Measurements from ENCODE around the gene ZNRF3.

The ZNRF3 gene

DNA sequence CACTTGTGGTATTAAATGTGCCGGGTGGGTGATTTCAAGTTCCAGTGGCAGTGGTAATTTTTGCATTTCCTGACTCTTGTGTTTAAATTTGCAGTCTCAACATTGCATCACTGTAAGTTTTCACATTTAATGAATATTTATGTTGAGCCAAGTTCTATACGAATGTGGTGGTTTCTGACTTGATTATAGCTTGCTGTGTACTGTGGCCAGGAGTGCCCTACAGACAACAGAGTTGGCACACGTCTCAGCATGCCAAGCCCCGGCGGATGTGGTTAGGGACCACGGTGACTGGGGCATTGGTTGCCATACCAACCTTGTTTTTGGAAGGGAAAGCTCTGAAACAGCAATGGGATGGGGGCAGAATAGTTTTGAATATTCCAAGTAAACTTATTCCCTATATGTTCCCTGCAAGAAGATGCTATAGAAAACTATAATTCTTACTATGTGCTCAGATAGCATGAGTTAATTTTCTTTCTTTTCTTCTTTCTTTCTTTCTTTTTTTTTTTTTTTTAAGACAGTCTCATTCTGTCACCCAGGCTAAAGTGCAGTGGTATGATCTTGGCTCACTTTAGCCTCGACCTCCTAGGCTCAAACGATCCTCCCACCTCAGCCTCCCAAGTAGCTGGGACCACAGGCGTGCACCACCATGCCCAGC is 16.0 kb downstream of the ZNRF3 start:
- Histone ChIP-seq H4K20me1 (ENCODE audit: insufficient read depth, low read length) (peaks cover 52% of the 10 kb centered on the region), H3K27ac (ENCODE audit: low read length) (no peak overlapping the region), H3K4me3 (ENCODE audit: low read length) (no peak overlapping the region), H3K36me3 (replicated peaks; ENCODE audit: low read depth, low read length) (no peaks in the 10 kb centered on the region), H3K9me3 (ENCODE audit: insufficient read depth, low read length) (no peaks in the 10 kb centered on the region), H3K4me1 (ENCODE audit: low read length) (peaks cover 8% of the 10 kb centered on the region), H3K79me2 (ENCODE audit: low read length) (peaks cover 91% of the 10 kb centered on the region), H3K27me3 (ENCODE audit: low read depth, low read length) (no peaks in the 10 kb centered on the region), H2AFZ (ENCODE audit: low read depth, low read length) (no peak overlapping the region), H3K4me2 (ENCODE audit: low read length) (peak overlapping the region; percentile 38), H3K9ac (ENCODE audit: low read length) (no peak overlapping the region)
- TF ChIP-seq EZH2phosphoT487 (IDR thresholded peaks at IDR 0.05; ENCODE audit: low read depth), result no peak
- TF ChIP-seq, protein P1, sequence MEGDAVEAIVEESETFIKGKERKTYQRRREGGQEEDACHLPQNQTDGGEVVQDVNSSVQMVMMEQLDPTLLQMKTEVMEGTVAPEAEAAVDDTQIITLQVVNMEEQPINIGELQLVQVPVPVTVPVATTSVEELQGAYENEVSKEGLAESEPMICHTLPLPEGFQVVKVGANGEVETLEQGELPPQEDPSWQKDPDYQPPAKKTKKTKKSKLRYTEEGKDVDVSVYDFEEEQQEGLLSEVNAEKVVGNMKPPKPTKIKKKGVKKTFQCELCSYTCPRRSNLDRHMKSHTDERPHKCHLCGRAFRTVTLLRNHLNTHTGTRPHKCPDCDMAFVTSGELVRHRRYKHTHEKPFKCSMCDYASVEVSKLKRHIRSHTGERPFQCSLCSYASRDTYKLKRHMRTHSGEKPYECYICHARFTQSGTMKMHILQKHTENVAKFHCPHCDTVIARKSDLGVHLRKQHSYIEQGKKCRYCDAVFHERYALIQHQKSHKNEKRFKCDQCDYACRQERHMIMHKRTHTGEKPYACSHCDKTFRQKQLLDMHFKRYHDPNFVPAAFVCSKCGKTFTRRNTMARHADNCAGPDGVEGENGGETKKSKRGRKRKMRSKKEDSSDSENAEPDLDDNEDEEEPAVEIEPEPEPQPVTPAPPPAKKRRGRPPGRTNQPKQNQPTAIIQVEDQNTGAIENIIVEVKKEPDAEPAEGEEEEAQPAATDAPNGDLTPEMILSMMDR (IDR thresholded peaks at IDR 0.05; ENCODE audit: low read depth, low read length), result no peak

DNA sequence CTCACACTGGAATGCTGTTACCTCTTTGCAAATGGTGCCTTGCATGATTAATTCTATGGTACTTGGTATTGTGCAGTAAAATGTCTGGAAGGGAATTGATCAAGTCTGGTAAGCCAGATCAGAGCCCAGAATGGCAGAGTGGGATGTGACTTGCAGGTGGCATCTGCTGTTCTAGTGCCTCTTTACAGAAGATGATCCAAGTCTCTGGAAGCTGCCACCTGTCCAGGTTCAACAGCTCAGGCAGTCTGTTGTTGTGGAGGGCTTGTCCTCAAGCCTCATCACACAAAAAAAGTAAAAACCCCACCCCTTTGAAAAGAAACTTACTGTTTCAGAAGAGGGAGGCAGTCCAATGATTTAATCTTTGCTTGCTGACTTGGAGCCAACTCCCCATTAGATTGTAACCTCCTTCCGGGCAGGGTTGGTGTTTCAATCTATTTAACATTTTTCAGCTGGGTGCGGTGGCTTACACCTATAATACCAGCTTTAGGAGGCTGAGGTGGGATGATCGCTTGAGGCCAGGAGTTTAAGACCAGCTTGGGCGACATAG is 17.1 kb downstream of the ZNRF3 start:
- Histone ChIP-seq H3K36me3 (replicated peaks; ENCODE audit: low read depth, low read length) (no peaks in the 10 kb centered on the region), H3K9ac (ENCODE audit: low read length) (no peak overlapping the region), H3K27me3 (ENCODE audit: low read depth, low read length) (no peaks in the 10 kb centered on the region), H3K9me3 (ENCODE audit: insufficient read depth, low read length) (no peaks in the 10 kb centered on the region), H3K4me3 (ENCODE audit: low read length) (no peak overlapping the region), H3K27ac (ENCODE audit: low read length) (no peak overlapping the region), H2AFZ (ENCODE audit: low read depth, low read length) (no peak overlapping the region), H3K4me1 (ENCODE audit: low read length) (peaks cover 8% of the 10 kb centered on the region), H4K20me1 (ENCODE audit: insufficient read depth, low read length) (peaks cover 49% of the 10 kb centered on the region), H3K4me2 (ENCODE audit: low read length) (no peak overlapping the region), H3K79me2 (ENCODE audit: low read length) (peaks cover 92% of the 10 kb centered on the region)
- TF ChIP-seq, protein P1 (IDR thresholded peaks at IDR 0.05; ENCODE audit: low read depth, low read length), result no peak
- no peak for TF ChIP-seq EZH2phosphoT487 (IDR thresholded peaks at IDR 0.05; ENCODE audit: low read depth)

DNA sequence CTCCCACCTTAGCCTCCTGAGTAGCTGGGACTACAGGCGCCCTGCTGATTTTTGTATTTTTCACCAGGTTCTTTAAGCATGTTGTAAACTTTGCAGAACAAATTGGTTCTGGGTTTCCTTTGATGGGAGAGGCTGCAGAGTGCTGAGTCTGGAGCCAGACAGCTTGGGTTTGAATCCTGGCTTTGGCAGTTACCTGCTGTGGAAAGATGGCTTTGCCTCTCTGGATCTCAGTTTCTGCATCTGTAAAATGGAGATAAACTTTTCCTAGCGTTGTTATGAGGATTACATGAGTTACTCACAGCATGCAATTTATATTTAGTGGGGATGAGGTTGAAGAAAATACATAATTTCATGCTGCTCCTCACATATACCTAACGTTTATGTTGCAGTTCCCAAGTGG is 19.1 kb downstream of the ZNRF3 start:
- TF ChIP-seq EZH2phosphoT487 (IDR thresholded peaks at IDR 0.05; ENCODE audit: low read depth), result no peak
- TF ChIP-seq, protein P1 (IDR thresholded peaks at IDR 0.05; ENCODE audit: low read depth, low read length), result no peak
- H3K79me2 ChIP-seq (ENCODE audit: low read length), result peaks cover 93% of the 10 kb centered on the region
- H3K4me1 ChIP-seq (ENCODE audit: low read length), result peaks cover 12% of the 10 kb centered on the region
- H3K36me3 ChIP-seq (replicated peaks; ENCODE audit: low read depth, low read length), result no peaks in the 10 kb centered on the region
- H3K9ac ChIP-seq (ENCODE audit: low read length), result no peak overlapping the region
- no peak overlapping the region for H2AFZ ChIP-seq (ENCODE audit: low read depth, low read length)
- no peak overlapping the region for H3K27ac ChIP-seq (ENCODE audit: low read length)
- no peaks in the 10 kb centered on the region for H3K9me3 ChIP-seq (ENCODE audit: insufficient read depth, low read length)
- H3K27me3 ChIP-seq (ENCODE audit: low read depth, low read length), result no peaks in the 10 kb centered on the region
- H3K4me2 ChIP-seq (ENCODE audit: low read length), result no peak overlapping the region
- peaks cover 44% of the 10 kb centered on the region for H4K20me1 ChIP-seq (ENCODE audit: insufficient read depth, low read length)
- no peak overlapping the region for H3K4me3 ChIP-seq (ENCODE audit: low read length)

DNA sequence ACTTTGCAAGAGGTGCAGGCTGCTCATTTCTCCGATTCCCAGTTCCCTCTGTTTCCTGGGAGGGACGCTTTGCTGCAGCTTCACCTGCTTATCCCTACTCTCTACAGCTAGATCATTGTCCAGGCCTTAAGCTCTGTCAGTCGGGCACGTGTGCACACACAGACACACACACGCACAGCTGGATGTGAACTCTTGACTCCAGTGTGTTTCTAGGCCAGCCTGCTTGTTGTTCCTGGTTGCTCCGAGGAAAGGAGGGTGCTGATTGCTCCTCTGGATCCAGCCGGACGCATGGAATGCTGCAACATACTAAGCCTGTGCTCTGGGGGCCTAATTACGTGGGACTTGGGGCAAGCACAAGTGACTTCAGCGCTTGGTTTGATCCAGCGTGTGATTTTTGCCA is 19.7 kb downstream of the ZNRF3 start:
- H4K20me1 ChIP-seq (ENCODE audit: insufficient read depth, low read length), result peaks cover 50% of the 10 kb centered on the region

More for the DNA sequence above, 19.7 kb downstream of the ZNRF3 start:
- Histone ChIP-seq H3K4me2 (ENCODE audit: low read length) (no peak overlapping the region), H3K27me3 (ENCODE audit: low read depth, low read length) (no peaks in the 10 kb centered on the region), H3K36me3 (replicated peaks; ENCODE audit: low read depth, low read length) (no peaks in the 10 kb centered on the region), H3K9me3 (ENCODE audit: insufficient read depth, low read length) (no peaks in the 10 kb centered on the region), H3K4me1 (ENCODE audit: low read length) (peaks cover 18% of the 10 kb centered on the region), H2AFZ (ENCODE audit: low read depth, low read length) (no peak overlapping the region), H3K79me2 (ENCODE audit: low read length) (peaks cover 93% of the 10 kb centered on the region), H3K27ac (ENCODE audit: low read length) (no peak overlapping the region), H3K4me3 (ENCODE audit: low read length) (no peak overlapping the region), H3K9ac (ENCODE audit: low read length) (no peak overlapping the region)
- TF ChIP-seq, protein P1 (IDR thresholded peaks at IDR 0.05; ENCODE audit: low read depth, low read length), result no peak
- TF ChIP-seq EZH2phosphoT487 (IDR thresholded peaks at IDR 0.05; ENCODE audit: low read depth), result no peak
